Fibroblast of mammary gland (primary cell): ENCODE measurements around the gene GPR157.
"Not testable (repeated sequence)": the region's sequence is repeated elsewhere in the genome, so short reads cannot be mapped to it uniquely, and the experiment has no call there.

ENCODE experiments used
- DNase-seq: peaks from one replicate; pipeline ENCODE4 v3.0.0-alpha.2; 2010; ENCODE audit warnings: low read depth
- H3K4me3 ChIP-seq: 2 replicates; pipeline ENCODE4 v1.5.1; 2011; ENCODE audit warnings: low read depth, mild to moderate bottlenecking, low read length, moderate library complexity; ENCODE audit not compliant: control insufficient read depth
- TF ChIP-seq, protein P1 (sequence below): conservative IDR thresholded peaks from 2 replicates; pipeline ENCODE4 v1.5.1; 2011; ENCODE audit warnings: low read depth, low read length, inconsistent platforms; ENCODE audit not compliant: control insufficient read depth, insufficient read depth

The GPR157 gene

DNA sequence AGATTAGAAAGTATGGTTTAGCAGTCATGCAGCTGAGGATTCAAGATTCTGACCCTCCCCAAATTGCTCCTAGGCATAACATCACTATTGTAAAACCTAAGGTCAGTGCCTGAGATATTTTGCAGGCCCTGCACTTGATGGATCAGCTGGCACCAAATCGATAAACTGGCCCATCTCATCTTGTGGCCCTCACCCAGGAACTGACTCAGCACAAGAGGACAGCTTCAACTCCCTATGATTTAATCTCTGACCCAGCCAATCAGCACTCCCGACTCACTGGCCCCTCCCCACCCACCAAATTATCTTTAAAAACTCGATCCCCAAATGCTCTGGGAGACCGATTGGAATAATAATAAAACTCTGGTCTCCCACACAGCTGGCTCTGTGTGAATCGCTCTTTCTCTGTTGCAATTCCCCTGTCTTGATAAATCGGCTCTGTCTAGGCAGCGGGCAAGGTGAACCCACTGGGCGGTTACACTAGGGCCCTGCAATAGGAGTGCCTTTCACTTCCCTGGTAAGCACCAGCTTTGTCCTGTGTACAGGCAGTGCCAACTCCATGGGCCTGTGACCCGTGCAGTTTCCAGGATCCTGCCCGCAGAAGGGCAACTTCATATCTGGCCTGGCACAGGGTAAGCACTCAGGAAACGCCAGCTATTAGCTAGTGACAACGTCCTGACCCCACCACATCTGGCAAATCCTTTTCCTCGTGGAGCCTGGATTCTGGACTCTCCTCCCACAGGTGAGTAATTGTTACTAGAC is 30.8 kb downstream of the GPR157 start:
- no peak overlapping the region for H3K4me3 ChIP-seq

DNA sequence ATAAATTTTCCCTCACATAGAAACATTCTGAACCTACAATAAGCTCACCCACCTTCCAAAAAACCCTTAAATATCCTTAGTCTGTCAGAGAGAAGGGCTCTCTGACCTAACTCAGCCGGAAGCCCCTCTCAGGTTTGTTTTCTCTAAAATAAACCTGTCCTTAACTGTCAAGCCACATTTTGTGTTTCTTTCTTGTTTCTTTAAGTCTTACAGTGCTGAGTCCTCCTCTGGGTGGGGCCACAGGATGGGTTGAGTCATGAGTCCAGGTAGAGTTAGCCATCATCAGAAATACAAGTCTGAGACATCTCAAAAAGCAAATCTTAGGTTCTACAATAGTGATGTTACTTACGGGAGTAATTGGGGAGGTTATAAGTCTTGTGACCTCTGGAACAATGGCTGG is 33.1 kb downstream of the GPR157 start:
- DNase-seq, result no peak
- TF ChIP-seq, protein P1, sequence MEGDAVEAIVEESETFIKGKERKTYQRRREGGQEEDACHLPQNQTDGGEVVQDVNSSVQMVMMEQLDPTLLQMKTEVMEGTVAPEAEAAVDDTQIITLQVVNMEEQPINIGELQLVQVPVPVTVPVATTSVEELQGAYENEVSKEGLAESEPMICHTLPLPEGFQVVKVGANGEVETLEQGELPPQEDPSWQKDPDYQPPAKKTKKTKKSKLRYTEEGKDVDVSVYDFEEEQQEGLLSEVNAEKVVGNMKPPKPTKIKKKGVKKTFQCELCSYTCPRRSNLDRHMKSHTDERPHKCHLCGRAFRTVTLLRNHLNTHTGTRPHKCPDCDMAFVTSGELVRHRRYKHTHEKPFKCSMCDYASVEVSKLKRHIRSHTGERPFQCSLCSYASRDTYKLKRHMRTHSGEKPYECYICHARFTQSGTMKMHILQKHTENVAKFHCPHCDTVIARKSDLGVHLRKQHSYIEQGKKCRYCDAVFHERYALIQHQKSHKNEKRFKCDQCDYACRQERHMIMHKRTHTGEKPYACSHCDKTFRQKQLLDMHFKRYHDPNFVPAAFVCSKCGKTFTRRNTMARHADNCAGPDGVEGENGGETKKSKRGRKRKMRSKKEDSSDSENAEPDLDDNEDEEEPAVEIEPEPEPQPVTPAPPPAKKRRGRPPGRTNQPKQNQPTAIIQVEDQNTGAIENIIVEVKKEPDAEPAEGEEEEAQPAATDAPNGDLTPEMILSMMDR, result no peak
- H3K4me3 ChIP-seq, result no peak overlapping the region

More for the DNA sequence above, 30.8 kb downstream of the GPR157 start:
- TF ChIP-seq, protein P1, result no peak
- DNase-seq, result peak; percentile 49

DNA sequence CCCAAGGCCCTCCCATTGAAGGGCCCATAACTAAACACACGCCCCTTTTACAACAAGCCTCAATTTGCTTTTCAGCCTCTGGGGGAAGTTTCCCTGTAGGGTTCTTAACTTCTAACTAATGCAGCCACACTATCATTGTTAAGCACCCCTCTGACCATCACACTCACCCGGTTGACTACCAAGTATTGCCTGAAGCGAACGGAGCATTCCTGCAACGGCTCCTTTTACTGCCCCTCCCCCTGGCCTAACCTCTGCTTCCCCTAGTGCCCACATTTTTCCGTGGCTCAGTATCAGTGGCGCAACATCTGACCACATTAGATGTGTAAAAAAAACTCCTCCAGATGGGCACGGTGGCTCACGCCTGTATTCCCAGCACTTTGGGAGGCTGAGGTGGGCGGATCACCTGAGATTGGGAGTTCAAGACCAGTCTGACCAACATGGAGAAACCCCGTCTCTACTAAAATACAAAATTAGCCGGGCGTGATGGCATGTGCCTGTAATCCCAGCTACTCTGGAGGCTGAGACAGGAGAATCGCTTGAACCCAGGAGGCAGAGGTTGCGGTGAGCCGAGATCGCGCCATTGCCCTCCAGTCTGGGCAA is 34.8 kb downstream of the GPR157 start:
- H3K4me3 ChIP-seq, DNase-seq: not testable (repeated sequence)

GRCh38 chr1:9093581-9093980 is 35.3 kb downstream of the GPR157 start:
- DNase-seq, result no peak
- H3K4me3 ChIP-seq, result no peak overlapping the region
- TF ChIP-seq, protein P1, result no peak

- no peak overlapping the region for H3K4me3 ChIP-seq
- TF ChIP-seq, protein P1, result no peak
- DNase-seq, result no peak
Observed at GRCh38 chr1:9093091-9093490, 35.8 kb downstream of the GPR157 start.

- TF ChIP-seq, protein P1, result no peak
- no peak for DNase-seq
- no peak overlapping the region for H3K4me3 ChIP-seq
Observed at GRCh38 chr1:9088807-9089206, 40.1 kb downstream of the GPR157 start.

DNA sequence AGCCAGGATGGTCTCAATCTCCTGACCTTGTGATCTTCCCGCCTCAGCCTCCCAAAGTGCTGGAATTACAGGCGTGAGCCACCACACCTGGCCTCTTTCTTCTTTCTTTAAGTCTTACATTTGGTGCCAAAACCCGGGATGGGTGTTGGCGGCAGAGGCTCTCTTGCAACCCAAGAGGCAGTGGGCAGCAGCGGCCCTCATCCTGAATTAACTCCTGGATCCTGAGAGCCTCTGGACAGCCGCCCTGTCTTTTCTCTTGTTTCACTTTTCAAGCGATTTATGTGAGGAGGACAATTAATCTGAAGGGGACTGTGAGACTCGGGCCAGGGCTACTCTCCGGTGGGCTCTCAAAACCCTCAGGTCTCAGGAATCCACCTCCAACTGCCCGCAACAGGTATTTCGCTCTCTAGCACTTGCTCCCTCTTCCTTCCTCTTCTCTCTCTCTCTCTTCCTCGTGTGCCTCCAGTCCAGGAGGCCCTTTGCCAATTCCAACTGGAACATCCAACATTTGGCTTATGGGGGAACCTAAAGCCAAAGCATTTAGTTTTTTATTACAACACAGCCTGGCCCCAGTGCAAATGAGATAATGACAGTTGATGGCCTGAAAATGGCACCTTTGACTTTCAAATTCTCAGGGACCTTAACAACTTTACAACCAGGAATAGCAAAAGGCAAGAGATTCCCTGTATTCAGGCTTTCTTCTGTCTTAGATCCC is 41.3 kb downstream of the GPR157 start:
- no peak for DNase-seq
- TF ChIP-seq, protein P1, result no peak
- H3K4me3 ChIP-seq, result no peak overlapping the region
